Fibroblast of skin of back (primary cell): ENCODE measurements around the gene H2AZ1.

Experiments
- DNase-seq: peaks from one replicate; pipeline ENCODE4 v3.0.0-alpha.2; 2013

Gene H2AZ1

GRCh38 chr4:99945718-99946355, 4.2 kb downstream of the H2AZ1 start:
- peak; percentile 34 for DNase-seq

DNA sequence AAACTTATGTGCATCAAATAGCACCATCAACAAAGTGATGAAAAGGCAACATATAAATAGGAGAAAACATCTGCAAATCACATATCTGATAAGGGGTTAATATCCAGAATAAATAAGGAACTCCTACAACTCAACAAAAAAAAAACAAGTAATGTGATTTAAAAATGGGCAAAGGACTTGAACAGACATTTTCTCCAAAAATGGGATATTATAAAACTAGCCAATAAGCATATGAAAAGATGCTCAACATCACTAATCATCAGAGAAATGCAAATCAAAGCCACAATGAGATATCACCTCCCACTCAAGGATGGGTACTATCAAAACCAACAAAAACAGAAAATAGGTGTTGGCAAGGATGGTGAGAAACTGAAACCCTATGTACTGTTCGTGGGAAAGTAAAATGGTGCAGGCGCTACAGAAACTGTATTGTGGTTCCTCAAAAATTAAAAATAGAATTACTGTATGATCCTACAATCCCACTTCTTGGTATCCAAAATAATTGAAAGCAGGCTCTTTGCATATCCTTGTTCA, 6.1 kb downstream of the H2AZ1 start:
- DNase-seq = no peak

- DNase-seq = no peak
Observed at GRCh38 chr4:99938243-99938753, 11.8 kb downstream of the H2AZ1 start.

DNA sequence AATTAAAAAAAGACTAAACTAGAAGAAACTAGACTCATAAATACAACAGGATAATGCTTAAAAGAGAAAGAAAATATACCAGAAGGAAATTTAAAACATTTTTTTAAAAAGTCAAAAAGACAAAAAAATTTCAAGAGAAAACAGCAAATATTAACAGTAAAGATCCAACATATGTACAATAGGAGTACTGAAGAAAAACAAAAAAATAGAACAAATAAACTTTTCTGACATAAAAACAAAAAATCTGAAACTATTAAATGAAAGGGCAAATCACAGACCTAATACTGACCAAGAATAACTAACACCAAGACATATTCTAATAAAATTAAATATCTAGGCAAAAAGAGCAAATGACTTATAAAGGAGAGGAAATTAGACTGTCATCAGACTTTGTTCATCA, 15.2 kb downstream of the H2AZ1 start:
- no peak for DNase-seq

GRCh38 chr4:99927566-99927965, 22.5 kb downstream of the H2AZ1 start:
- no peak for DNase-seq

DNA sequence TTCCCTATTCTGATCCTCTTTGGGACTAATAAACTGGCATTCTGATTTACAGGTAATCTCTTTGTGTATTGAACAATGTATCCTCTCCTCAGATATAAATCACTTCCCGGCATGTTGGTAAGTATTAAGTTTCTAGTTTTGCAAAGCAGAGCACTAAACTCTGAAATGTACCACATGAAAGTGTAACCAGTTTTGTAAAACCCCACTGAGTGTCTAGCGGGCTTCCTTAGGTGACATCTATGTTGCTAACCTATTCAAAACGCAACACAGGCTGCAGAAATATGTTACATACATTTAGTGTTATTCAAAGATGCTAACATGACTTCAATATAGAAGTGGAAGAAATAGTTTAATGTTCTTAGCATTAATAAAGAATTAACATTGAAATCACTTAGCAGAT, 28.9 kb downstream of the H2AZ1 start:
- no peak for DNase-seq

DNA sequence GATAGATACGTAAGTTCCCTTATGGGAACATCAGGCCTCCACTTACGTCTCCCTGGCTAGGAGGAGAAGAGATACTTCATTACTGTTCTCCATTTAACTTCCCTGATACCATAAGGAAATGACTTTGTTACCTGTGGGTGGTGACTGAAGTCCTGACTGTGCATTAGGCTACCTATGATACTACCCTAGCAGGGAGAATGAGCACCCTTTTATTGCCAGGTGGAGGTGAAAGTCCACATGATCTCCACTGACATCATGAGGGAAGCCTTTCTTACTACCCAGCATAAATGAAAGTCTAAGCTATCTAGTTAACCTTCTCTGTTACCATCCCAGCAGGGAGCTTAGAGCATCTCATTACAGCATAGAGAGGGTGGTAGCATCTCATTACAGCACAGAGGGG, 31.4 kb downstream of the H2AZ1 start:
- DNase-seq = no peak

GRCh38 chr4:99917575-99917974, 32.5 kb downstream of the H2AZ1 start:
- no peak for DNase-seq

DNA sequence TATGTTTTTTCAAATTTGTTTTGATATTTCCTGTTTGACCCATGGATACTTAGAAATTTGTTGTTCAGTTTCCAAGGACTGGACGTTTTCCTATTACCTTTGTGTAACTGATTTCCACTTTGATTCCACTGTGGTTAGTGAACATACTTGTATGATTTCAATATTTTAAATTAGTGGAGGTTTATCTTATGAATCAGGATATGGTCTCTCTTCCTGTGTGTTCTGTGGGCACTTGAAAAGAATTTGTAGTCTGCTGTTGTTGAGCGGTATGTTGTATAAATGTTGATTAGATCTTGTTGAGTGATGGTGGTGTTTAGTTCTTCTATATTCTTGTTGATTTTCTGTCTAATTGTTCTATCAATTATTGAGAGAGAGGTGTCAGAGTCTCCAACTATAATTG, 34.6 kb downstream of the H2AZ1 start:
- DNase-seq = no peak
